HG03196 (cell line): ENCODE results near the gene HPS4.

Experiments used
- ATAC-seq: cut with Tn5 transposase; IDR thresholded peaks from one replicate; pipeline ENCODE4 v1.9.1; 2021; ENCODE audit not compliant: unreplicated experiment

Gene HPS4

GRCh38 chr22:26499188-26499703 is 15.7 kb upstream of the HPS4 start:
- ATAC-seq: no peak

- ATAC-seq: no peak
These were observed 12.9 kb upstream of the HPS4 start for GRCh38 chr22:26496456-26496855.

GRCh38 chr22:26494506-26494905 is 10.9 kb upstream of the HPS4 start:
- ATAC-seq: no peak

GRCh38 chr22:26492220-26492619 is 8.6 kb upstream of the HPS4 start:
- no peak for ATAC-seq

- ATAC-seq: no peak
These were observed 6.0 kb upstream of the HPS4 start for GRCh38 chr22:26489447-26490036.

GRCh38 chr22:26487996-26488395 is 4.4 kb upstream of the HPS4 start:
- ATAC-seq: no peak

- ATAC-seq: no peak
These were observed 2.8 kb upstream of the HPS4 start for GRCh38 chr22:26486394-26486793.

GRCh38 chr22:26485806-26486390 is 2.3 kb upstream of the HPS4 start:
- no peak for ATAC-seq

- ATAC-seq: no peak
These were observed 1.4 kb upstream of the HPS4 start for GRCh38 chr22:26485013-26485412.

- ATAC-seq: no peak
These were observed 750 bp upstream of the HPS4 start for GRCh38 chr22:26484360-26484706.

- ATAC-seq: peak; percentile 7
These were observed 542 bp downstream of the HPS4 start for GRCh38 chr22:26483043-26483438.

GRCh38 chr22:26482161-26482560 is 1.4 kb downstream of the HPS4 start:
- ATAC-seq: no peak

- ATAC-seq: no peak
These were observed 1.9 kb downstream of the HPS4 start for GRCh38 chr22:26481694-26482093.

GRCh38 chr22:26481112-26481693 is 2.4 kb downstream of the HPS4 start:
- no peak for ATAC-seq

GRCh38 chr22:26480611-26480932 is 3.0 kb downstream of the HPS4 start:
- no peak for ATAC-seq

GRCh38 chr22:26479792-26480610 is 3.6 kb downstream of the HPS4 start:
- no peak for ATAC-seq

- ATAC-seq: no peak
These were observed 4.4 kb downstream of the HPS4 start for GRCh38 chr22:26479043-26479791.

GRCh38 chr22:26477341-26477731 is 6.2 kb downstream of the HPS4 start:
- ATAC-seq: no peak

GRCh38 chr22:26476705-26477340 is 6.8 kb downstream of the HPS4 start:
- no peak for ATAC-seq

- ATAC-seq: no peak
These were observed 8.9 kb downstream of the HPS4 start for GRCh38 chr22:26474682-26475081.

GRCh38 chr22:26471522-26471921 is 12.1 kb downstream of the HPS4 start:
- no peak for ATAC-seq
